Activated T-helper 1 cell treated with anti-CD3 and anti-CD28 coated beads, Interleukin-2, amount 50 U/mL, for 16 hours (primary cell): ENCODE data around the gene MIEF1.

Source experiments
- DNase-seq, 2 donors: peaks; one replicate each; pipeline ENCODE4 v3.0.0-alpha.2; 2020; ENCODE audit warnings: low read depth in 1 of 2, low spot score in 1 of 2

MIEF1 gene

DNA sequence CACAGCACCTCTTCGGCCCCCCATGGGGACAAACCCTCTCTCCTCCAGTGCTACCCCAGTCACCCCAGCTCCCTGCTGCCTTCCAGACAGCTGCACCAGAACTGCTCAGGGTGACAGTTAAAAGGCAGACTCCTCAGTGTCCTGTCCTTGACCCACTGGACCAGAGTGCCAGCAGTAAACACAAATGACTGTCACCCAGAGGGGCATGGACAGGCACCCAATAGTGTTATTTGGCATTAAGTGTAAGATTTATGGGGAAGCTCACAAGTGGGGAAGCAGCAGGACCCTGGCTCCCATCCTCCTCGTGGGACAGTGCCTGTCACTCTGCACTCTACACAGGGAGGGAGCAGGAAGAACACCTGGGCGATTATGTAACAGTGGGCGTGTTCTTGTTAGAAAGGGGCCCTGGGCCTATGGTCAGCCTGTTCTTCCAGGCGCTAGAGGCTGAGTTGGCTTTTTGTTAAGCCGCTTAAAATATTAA, 25.4 kb downstream of the MIEF1 start:
- DNase-seq, result no peak

DNA sequence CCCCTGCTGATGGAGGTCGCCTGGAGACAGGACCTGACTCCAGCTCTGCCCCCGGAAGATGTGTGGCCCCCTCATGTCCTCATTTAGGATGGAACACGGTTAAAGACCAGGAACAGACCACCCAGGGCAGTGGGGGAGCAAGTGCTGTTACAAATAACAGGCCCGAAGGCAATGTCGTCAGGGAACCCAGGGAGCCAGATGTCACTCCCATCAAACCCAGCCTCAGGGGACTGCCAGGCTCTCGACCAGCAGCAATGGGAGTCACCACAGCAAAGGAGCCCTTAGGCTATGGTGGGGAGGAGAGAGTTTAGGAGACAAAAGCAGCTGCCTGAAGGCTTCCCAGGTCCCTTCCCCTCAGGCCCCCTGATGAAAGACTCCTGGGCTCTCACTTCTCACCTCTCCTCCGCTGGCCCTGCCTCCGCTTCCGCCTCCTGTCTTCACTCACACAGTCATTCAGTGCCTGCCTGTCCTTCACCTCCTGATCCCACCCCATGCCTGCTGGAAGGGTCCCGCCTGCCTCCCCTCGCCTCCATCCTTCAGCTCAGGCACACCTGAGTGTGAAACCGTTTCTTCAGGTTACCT, 26.1 kb downstream of the MIEF1 start:
- DNase-seq, result no peak

- peak; percentile 87 for DNase-seq
These were observed 26.8 kb downstream of the MIEF1 start for GRCh38 chr22:39528681-39529486.

DNA sequence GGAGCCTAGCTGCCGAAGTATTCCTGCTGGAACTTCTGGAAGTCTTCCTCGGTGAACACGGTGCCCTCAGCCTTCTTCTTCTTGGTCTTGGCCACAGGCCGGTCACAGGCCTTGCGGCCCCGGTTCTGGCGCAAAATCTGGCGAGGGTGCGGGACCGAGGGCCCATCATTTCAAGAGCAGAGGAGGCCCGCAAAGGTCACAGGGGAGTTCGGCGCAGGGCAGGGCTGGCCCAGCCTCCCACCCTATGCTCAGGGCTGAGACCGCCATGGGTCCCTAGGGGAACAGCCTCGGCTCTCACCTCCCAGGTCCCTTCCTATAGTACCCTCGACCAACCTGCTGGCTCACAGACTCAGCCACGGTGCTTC, 27.4 kb downstream of the MIEF1 start:
- DNase-seq, result no peak

GRCh38 chr22:39530116-39530515, 28.0 kb downstream of the MIEF1 start:
- no peak for DNase-seq

- no peak for DNase-seq
These were observed 28.7 kb downstream of the MIEF1 start for GRCh38 chr22:39530692-39531331.

DNA sequence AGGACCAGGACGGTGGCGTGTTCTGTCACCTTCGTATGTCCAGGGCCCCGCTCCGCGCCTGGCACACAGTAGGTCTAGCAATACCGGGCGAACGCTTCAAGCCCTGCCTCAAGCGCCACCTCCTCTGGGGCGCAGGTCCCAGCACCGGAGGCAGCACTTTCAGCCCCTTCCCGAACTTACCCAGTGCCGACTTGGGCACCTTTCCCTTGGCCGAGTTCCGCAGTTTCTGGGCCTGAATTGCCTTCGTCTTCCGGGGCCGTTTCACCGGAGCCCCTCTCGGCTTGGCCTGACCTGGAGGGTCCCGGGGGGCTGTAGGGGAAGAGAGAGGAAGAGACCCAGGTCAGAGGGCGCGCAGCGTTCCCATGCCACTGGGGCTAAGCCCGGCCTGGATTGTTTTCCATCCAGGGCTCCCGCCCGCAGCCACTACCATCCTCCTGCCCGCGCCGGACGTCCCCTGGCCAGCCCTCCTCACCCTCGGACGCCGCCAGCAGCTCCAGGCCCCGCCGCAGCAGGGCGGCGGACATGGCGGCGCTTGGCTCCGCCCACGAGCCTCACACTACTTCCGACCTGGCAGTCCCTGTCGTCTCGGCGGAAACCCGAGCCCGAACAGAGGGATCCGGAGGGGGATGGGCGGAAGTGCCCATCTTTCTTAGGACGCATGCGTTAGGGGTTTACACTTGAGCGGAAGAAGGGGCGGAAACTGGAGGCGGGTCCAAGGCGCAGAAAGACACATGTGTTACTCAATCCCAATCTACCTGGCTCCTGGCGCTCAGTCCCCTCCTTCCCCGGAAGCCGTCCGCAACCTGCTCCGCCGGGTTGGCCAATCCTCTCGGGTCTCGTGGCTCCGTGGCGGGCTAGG, 30.4 kb downstream of the MIEF1 start, which contains the start of gene RPS19BP1:
Gene RPS19BP1, minus strand, starts transcription at position 534 of the 859 bp plus-strand sequence. Its CDS starts 10 bp downstream, at position 524.
- DNase-seq, result peak; percentile 98

- no peak for DNase-seq
These were observed 32.0 kb downstream of the MIEF1 start for GRCh38 chr22:39534092-39534506.

DNA sequence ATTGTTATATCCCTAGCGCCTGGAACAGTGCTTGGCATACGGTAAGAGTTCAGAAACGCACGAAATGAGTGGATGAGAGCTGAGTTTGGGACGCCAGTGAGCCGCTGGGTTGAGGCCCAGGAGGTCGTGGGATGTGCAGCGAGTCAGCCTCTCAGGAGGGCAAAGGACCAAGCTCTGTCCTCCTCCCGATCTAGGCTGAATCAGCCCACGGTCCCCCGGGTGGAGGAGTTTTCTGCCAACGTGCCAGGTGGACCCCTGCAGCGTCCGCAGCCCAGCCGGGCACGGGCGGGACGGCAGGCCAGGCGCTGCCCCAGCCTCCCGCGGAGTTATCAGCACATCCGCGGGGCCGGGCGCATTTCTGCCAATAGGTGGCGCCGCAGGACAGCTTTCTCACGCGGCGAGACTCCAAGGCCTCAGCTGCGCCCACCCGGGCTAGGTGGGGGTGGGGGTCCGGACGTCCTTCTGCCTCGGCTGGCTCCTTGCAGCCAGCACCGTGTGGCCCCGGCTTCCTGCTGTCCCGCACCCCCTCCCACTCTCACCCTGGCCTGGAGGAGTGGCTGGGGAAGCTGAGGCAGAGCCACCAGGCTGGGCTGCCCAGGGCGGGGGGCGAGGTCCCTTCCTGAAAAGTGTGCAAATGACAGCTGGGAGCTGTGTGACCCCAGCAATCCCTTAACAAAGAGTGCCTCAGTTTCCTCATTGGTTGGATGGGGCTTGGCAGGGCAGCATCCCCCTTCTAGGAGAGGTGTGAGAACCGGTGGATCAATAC, 32.7 kb downstream of the MIEF1 start:
- peak; percentile 68 to 69 for DNase-seq

DNA sequence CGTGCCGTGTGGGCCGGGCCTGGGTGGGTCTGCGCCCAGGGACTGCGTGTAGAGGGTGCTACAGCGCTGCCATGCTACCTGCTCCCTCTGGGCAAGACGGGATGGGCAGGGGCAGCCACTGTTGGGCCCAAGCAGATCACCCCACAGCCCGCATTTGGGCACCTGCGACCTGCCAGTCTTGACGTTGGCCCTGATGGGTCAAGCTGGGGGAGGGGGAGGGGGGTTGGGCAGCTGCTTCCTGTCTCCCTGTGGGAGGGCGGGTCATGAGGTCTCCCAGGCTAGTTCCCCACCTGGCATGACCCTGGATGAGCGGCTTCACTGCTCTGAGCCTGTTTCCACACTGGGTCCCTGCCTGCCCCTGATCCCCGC, 33.3 kb downstream of the MIEF1 start:
- no peak for DNase-seq

GRCh38 chr22:39535831-39536449, 33.9 kb downstream of the MIEF1 start:
- DNase-seq, result no peak

GRCh38 chr22:39536711-39537110, 34.6 kb downstream of the MIEF1 start:
- no peak for DNase-seq

- no peak for DNase-seq
These were observed 35.9 kb downstream of the MIEF1 start for GRCh38 chr22:39537975-39538374.

- DNase-seq, result no peak
These were observed 41.0 kb downstream of the MIEF1 start for GRCh38 chr22:39543095-39543494.

GRCh38 chr22:39545386-39546365, 43.6 kb downstream of the MIEF1 start:
- DNase-seq, result peak in 1 of 2 donors; percentile 52

DNA sequence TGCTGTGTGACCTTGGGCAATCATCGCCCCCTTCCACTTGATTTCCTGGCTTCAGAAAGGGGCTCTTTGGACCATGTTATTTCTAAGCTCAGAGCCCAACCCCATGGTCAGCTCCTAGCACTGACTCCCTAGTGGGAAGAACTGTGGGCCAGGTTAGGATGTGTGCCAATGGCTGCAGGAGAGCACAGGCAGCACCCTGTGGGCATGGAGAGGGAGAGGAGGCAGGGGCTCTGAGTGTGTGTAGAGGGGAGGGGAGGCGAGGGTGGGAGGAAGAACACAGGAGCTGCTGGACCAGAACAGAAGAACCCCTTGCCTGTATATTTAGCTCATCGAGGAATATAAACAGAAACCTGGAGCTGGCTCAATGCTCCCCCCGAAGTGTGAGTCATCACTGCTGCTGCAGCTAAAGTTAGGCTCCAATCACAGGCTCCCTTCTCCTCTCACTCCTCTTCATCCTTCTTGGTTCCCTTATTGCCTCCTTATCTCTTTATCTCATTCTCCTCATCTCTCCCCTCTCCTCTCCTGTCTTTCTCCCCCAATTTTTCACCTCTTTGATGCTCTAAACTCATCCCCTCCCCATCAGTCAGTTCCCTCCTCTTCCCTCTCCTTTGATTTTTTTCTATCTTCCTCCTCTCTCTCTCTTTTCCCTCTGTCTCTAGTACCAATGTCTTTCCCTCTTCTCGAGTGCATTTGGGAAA, 44.9 kb downstream of the MIEF1 start:
- DNase-seq, result no peak

DNA sequence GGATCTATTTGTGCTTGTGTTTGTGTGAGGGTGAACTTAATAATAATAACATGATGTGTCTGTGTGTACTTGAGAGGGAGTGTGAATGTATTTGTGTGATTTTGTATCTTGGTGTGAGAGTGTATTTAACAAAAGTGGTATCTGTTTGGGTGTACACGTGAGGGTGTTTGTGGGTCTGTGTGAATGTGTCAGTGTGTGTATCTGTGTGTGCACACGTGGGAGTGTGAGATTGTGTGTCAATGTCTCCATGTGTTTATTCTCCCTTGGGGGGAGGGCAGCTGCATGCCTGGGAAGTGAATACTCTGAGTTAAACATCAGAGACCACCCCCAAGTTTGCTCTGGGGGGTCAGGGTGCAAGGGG, 45.5 kb downstream of the MIEF1 start:
- DNase-seq, result no peak

DNA sequence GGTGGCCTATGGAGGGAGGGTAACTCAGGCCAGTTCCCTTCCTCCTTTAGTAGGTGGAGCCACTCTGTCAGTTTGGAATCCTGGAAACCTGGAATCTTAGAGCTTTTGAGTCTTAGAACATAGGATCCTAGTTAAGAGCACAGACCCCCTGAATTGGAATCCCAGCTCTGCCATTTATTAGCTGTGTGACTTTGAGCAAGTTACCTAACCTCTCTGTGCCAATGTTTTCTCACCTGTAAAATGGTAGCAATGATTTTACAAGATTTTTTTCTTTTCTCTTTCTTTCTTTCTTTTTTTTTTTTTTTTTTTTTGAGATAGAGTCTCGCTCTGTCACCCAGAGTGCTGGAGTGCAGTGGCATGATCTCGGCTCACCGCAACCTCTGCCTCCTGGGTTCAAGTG, 51.3 kb downstream of the MIEF1 start:
- DNase-seq, result no peak
